SU-DHL-6 (cell line): ENCODE measurements around the gene TBC1D10B.

Experiments used
- CTCF ChIP-seq: fragments of 200-600 bp; sonication (generic); IDR thresholded peaks from one replicate; pipeline ENCODE4 v1.5.1; 2017; ENCODE audit warnings: antibody characterized with exemption, mild to moderate bottlenecking, low read length, moderate library complexity; ENCODE audit not compliant: insufficient read depth, poor library complexity, severe bottlenecking
- EZH2phosphoT487 ChIP-seq: fragments of 200-600 bp; sonication (generic), shearing (Covaris generic); conservative IDR thresholded peaks from 2 replicates; pipeline ENCODE4 v1.6.1; 2018; ENCODE audit warnings: mild to moderate bottlenecking, antibody characterized with exemption, low read length, moderate library complexity, mixed read lengths

DNA sequence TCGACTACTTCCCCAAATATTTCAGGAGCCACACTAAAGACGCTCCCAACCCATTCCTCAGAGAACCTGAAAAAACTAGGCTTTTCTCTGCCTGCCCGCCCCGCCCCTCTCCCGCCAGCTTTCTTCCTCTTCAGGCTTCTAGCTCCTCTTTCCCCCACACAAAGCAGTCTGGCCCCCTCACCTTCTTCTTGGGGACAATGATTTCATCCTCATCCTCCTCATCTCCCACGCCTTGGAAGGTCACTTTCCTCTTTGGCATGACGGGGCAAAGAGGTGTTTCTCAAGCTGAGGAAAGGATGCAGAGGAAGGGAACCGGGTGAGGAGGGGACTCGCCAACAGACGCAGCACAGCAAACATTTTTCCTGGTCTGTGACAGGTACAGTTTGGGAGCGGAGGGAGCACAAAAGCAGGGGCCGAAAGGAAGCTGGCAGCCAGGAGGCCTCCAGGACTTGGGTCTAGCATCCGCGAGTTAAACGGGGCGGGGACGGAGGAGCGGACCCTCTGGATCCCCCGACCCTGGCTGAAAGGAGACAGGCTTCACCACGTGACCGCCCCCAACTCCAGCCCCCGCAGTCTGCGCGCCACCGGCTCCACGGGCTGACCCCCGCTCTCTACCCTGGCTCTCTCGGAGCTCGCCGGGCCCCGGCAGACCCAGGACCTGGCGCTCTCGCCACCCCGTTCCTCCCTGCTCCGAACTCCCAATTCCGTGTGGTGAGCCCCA is 15.7 kb downstream of the TBC1D10B start:
- TF ChIP-seq EZH2phosphoT487 (no peak), CTCF (no peak)
